GM12801 (cell line): ENCODE measurements around the gene SV2B.

Source experiments
- CTCF ChIP-seq: IDR thresholded peaks from one replicate; pipeline ENCODE4 v1.5.1; 2011; ENCODE audit warnings: control low read depth; ENCODE audit not compliant: insufficient read length; ENCODE audit errors: extremely low read depth

SV2B gene

DNA sequence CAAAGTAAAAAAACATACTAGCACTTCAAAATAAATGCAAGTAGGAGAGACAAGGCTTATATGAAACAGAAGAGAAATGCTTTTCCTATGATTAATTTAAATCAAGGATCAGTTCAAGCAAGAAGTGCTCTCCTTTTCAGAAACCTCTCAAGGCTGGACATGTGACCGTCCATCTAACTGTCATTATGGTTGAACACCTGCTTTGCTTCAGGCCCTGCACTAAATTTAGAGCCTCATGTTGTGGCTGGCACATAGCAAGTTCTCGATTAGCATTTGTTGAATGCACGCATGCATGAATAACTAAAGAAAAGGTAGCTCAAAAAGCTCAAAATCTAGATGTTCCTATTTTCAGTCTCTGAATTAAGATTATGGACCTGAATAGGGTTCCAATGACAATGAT, 82.0 kb downstream of the SV2B start:
- TF ChIP-seq CTCF: no peak

- TF ChIP-seq CTCF: no peak
Measured at GRCh38 chr15:91183596-91183995, 83.5 kb downstream of the SV2B start.

- TF ChIP-seq CTCF: no peak
Measured at GRCh38 chr15:91184441-91184840, 84.4 kb downstream of the SV2B start.

- TF ChIP-seq CTCF: no peak
Measured at GRCh38 chr15:91186904-91187656, 87.0 kb downstream of the SV2B start.

DNA sequence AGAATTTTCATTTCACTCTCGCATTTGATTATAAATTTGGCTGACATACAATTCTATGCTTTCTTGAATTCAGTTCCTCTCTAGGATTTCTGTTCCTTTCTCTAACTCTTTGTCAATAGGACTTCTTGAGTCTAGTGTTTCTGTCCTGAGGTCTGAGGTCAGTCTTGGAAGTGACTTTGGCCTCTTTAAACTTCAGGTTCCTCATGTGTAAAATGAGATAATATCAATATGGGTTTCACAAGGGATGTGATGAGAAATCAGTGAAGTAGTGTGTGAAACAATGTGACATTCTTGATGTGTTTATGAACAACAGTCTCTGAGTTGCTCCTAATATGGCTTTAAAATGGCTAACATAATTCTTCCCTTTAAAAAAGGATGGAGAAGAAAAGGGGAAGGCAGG, 92.2 kb downstream of the SV2B start:
- no peak for TF ChIP-seq CTCF

- TF ChIP-seq CTCF: no peak
Measured at GRCh38 chr15:91192690-91193377, 92.8 kb downstream of the SV2B start.

DNA sequence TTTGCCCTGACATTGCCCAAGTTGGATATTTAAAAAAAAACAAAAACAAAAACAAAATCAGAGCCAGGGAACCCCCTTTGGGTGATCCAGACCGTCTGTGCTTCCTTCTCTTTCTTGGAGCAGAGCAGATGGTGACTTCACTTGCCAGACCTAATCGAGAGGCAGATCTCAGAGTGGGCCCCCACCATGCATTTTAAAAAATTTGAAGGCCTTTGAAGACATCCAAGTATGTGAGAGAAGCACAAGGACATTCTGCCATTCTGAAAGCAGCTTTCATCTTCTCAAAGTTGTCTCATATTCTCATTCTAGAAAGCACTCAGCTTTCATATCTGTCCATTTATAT, 93.3 kb downstream of the SV2B start:
- no peak for TF ChIP-seq CTCF
